Right hindlimb (tissue), 1 donor: ENCODE results near the gene ASMTL.
"Not testable (repeated sequence)": the region's sequence is repeated elsewhere in the genome, so short reads cannot be mapped to it uniquely, and the experiment has no call there.

ENCODE experiments used
- DNase-seq: peaks from one replicate; pipeline ENCODE4 v3.0.0-alpha.2; 2018

Gene ASMTL

GRCh38 chrX:1433646-1434357 lies 18.9 kb downstream of the ASMTL start:
- peak; percentile 7 for DNase-seq

GRCh38 chrX:1430451-1430850 lies 22.3 kb downstream of the ASMTL start:
- DNase-seq: no peak

GRCh38 chrX:1427756-1428155 lies 25.0 kb downstream of the ASMTL start:
- DNase-seq: no peak

GRCh38 chrX:1426321-1426720 lies 26.4 kb downstream of the ASMTL start:
- DNase-seq: not testable (repeated sequence)

GRCh38 chrX:1425381-1425780 lies 27.3 kb downstream of the ASMTL start:
- no peak for DNase-seq

GRCh38 chrX:1424147-1424851 lies 28.4 kb downstream of the ASMTL start:
- no peak for DNase-seq

- no peak for DNase-seq
Observed at GRCh38 chrX:1423215-1423614, 29.5 kb downstream of the ASMTL start.

- no peak for DNase-seq
Observed at GRCh38 chrX:1422135-1422465, 30.6 kb downstream of the ASMTL start.

GRCh38 chrX:1421433-1422134 lies 31.1 kb downstream of the ASMTL start:
- DNase-seq: no peak

- DNase-seq: peak; percentile 23
Observed at GRCh38 chrX:1420371-1420770, 32.3 kb downstream of the ASMTL start.

GRCh38 chrX:1419545-1420355 lies 33.0 kb downstream of the ASMTL start:
- DNase-seq: peak; percentile 8

GRCh38 chrX:1418901-1419544 lies 33.7 kb downstream of the ASMTL start:
- DNase-seq: peak; percentile 15

GRCh38 chrX:1417921-1418771 lies 34.6 kb downstream of the ASMTL start:
- DNase-seq: peak; percentile 9

GRCh38 chrX:1416965-1417760 lies 35.5 kb downstream of the ASMTL start:
- no peak for DNase-seq

GRCh38 chrX:1416327-1416784 lies 36.4 kb downstream of the ASMTL start:
- no peak for DNase-seq

- peak; percentile 8 for DNase-seq
Observed at GRCh38 chrX:1412551-1413161, 40.1 kb downstream of the ASMTL start.

- no peak for DNase-seq
Observed at GRCh38 chrX:1411326-1411725, 41.4 kb downstream of the ASMTL start.

GRCh38 chrX:1407035-1407434 lies 45.7 kb downstream of the ASMTL start:
- no peak for DNase-seq

- DNase-seq: not testable (repeated sequence)
Observed at GRCh38 chrX:1405769-1406168, 46.9 kb downstream of the ASMTL start.

- not testable (repeated sequence) for DNase-seq
Observed at GRCh38 chrX:1403867-1404266, 48.8 kb downstream of the ASMTL start.
